HFFc6 (cell line): ENCODE data around the gene METAP1D. TPM values are rescaled to one million over a fixed set of nuclear protein-coding genes. Genes with fewer than 3 reads are reported as not detected.

ENCODE experiments used
- DNase-seq: peaks from one replicate; pipeline ENCODE4 v3.0.0-alpha.2; 2018
- H3K27ac Mint-ChIP-seq: 2 replicates; pipeline ENCODE4 v1.8.0; 2020; ENCODE audit warnings: mild to moderate bottlenecking, mixed read lengths
- H3K27me3 Mint-ChIP-seq: 2 replicates; pipeline ENCODE4 v1.8.0; 2021; ENCODE audit warnings: mild to moderate bottlenecking, moderate library complexity, mixed read lengths; ENCODE audit not compliant: insufficient read depth
- H3K36me3 Mint-ChIP-seq: 2 replicates; pipeline ENCODE4 v1.8.0; 2021; ENCODE audit warnings: low read depth, mixed read lengths
- H3K4me1 Mint-ChIP-seq: 2 replicates; pipeline ENCODE4 v1.8.0; 2020; ENCODE audit warnings: low read depth, mixed read lengths
- H3K4me3 Mint-ChIP-seq: 2 replicates; pipeline ENCODE4 v1.8.0; 2020; ENCODE audit warnings: mild to moderate bottlenecking, moderate library complexity, mixed read lengths
- H3K9me3 Mint-ChIP-seq: 2 replicates; pipeline ENCODE4 v1.8.0; 2020; ENCODE audit warnings: mild to moderate bottlenecking, mixed read lengths
- CTCF ChIP-seq: fragments of 200-600 bp; sonication (generic); IDR thresholded peaks from 2 replicates; pipeline ENCODE4 v1.5.0; 2021; ENCODE audit warnings: antibody characterized with exemption, mild to moderate bottlenecking
- total RNA-seq, 6 experiments: library from RNA; stranded (reverse); fragmentation: NEBNext Ultra II Directional; extraction: Animal tissue kit (Norgen Biotek cat#: 25700); gene quantifications; 2 replicates in 1 of 6; 3 replicates in 5 of 6; pipeline ENCODE4 v1.2.3, GENCODE V29; 2021

METAP1D gene
- total RNA-seq, 6 experiments from 2014 or later, result 5.3 to 7.5 (median 6.2) TPM

GRCh38 chr2:172070936-172071335 lies 71.2 kb downstream of the METAP1D start:
- no peak overlapping the region for H3K4me3 Mint-ChIP-seq
- no peaks in the 10 kb centered on the region for H3K4me1 Mint-ChIP-seq
- peaks cover 5% of the 10 kb centered on the region; the same call in 1 of the 2 replicates for H3K36me3 Mint-ChIP-seq
- no peak for TF ChIP-seq CTCF
- no peaks in the 10 kb centered on the region for H3K27me3 Mint-ChIP-seq
- no peaks in the 10 kb centered on the region for H3K9me3 Mint-ChIP-seq
- no peak overlapping the region for H3K27ac Mint-ChIP-seq
- DNase-seq, result no peak

- Mint-ChIP-seq H3K27me3 (no peaks in the 10 kb centered on the region), H3K36me3 (peaks cover 5% of the 10 kb centered on the region; the same call in 1 of the 2 replicates), H3K4me3 (no peak overlapping the region), H3K9me3 (no peaks in the 10 kb centered on the region), H3K27ac (no peak overlapping the region), H3K4me1 (no peaks in the 10 kb centered on the region)
- no peak for DNase-seq
- TF ChIP-seq CTCF, result no peak
Observed at GRCh38 chr2:172072303-172072702, 72.5 kb downstream of the METAP1D start.

- no peak for DNase-seq
- no peak for TF ChIP-seq CTCF
- Mint-ChIP-seq H3K36me3 (peaks cover 5% of the 10 kb centered on the region; the same call in 1 of the 2 replicates), H3K27ac (no peak overlapping the region), H3K9me3 (no peaks in the 10 kb centered on the region), H3K4me1 (no peaks in the 10 kb centered on the region), H3K4me3 (no peak overlapping the region), H3K27me3 (no peaks in the 10 kb centered on the region)
Observed at GRCh38 chr2:172072706-172073105, 73.0 kb downstream of the METAP1D start.

GRCh38 chr2:172073518-172073917 lies 73.8 kb downstream of the METAP1D start:
- H3K4me1 Mint-ChIP-seq, result no peaks in the 10 kb centered on the region
- TF ChIP-seq CTCF, result no peak
- DNase-seq, result no peak
- no peaks in the 10 kb centered on the region for H3K27me3 Mint-ChIP-seq
- peaks cover 5% of the 10 kb centered on the region; the same call in 1 of the 2 replicates for H3K36me3 Mint-ChIP-seq
- H3K4me3 Mint-ChIP-seq, result no peak overlapping the region
- H3K9me3 Mint-ChIP-seq, result no peaks in the 10 kb centered on the region
- H3K27ac Mint-ChIP-seq, result no peak overlapping the region

GRCh38 chr2:172074254-172074653 lies 74.5 kb downstream of the METAP1D start:
- Mint-ChIP-seq H3K9me3 (no peaks in the 10 kb centered on the region), H3K4me3 (no peak overlapping the region), H3K36me3 (no peaks in the 10 kb centered on the region), H3K4me1 (no peaks in the 10 kb centered on the region), H3K27me3 (no peaks in the 10 kb centered on the region; the same call in 1 of the 2 replicates), H3K27ac (no peak overlapping the region)
- no peak for DNase-seq
- TF ChIP-seq CTCF, result no peak

GRCh38 chr2:172079416-172079815 lies 79.7 kb downstream of the METAP1D start:
- Mint-ChIP-seq H3K4me3 (no peak overlapping the region), H3K27me3 (peaks cover 24% of the 10 kb centered on the region; the same call in 1 of the 2 replicates), H3K36me3 (peaks cover 8% of the 10 kb centered on the region), H3K4me1 (peaks cover 38% of the 10 kb centered on the region), H3K9me3 (peaks cover 10% of the 10 kb centered on the region), H3K27ac (no peak overlapping the region)
- no peak for DNase-seq
- TF ChIP-seq CTCF, result no peak
